ENCODE results near the gene PMM1.

PMM1 gene

DNA sequence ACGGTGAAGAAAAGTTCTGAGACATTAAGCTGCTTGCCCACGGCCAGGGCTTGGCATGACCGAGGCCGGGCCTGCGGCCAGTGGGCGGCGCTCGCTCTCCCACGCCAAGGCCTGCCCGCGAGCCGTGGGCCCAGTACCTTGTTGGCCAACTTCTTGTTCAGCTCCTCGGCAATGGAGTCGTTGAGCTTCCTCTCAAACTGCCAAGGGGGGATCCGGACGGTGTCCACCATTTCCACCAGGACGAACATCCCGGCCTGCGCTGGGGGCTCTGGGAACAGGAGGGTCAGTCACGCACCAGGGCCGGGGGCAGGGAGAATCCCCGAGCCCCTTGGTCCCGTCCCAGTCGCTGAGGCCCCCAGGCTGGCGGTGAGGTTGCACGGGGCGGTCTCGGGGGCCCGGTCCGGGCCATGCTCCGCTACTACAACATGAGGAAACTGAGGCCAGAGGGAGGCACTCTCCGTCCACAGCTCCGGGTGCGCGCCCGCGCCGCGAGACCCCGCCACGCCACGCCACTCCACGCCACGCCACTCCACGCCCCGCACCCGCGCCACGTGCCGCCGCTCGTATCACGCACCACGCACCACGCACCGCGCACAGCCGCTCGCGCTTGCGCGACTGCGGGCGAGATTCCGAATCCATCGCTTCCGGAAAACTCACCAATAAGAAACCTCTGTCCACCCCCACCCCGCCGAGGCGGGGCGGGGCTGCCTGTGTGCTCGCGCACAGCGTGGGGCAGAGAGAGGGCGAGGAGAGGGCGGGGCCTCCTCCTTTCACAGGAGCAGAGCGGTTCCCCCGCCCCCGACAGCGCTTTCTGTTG, 45.6 kb downstream of the PMM1 start, which contains the start of gene POLR3H:
TSS of gene POLR3H (minus strand) at position 617 of the 817 bp plus-strand sequence. CDS start at position 248, 369 bp downstream.
- Mint-ChIP-seq H3K9me3 (no peaks in the 10 kb centered on the region), H3K4me1 (ENCODE audit: low read depth) (peaks cover 22% of the 10 kb centered on the region), H3K4me3 (peak within 1 kb of the TSS; percentile 88), H3K27ac (peak within 1 kb of the TSS; percentile 80), H3K36me3 (ENCODE audit: low read depth) (peaks cover 2% of the 10 kb centered on the region), H3K27me3 (ENCODE audit: low read depth) (no peaks in the 10 kb centered on the region)

DNA sequence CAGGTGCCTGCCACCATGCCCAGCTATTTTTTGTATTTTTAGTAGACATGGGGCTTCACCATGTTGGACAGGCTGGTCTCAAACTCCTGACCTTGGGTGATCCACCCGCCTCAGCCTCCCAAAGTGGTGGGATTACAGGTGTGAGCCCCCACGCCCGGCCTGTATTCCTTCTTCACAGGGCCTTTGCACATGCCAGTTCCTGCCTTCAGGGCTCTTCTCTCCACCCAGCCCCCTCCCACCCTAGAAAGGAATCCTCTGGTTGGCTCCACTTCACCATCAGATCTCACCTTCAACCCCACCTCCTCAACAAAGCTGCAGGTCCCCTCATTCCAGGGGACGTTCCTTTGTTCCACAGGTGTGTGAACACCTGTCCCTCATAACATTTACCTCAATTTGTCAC, 47.4 kb downstream of the PMM1 start:
- Mint-ChIP-seq H3K27ac (no peak overlapping the region), H3K36me3 (ENCODE audit: low read depth) (peaks cover 2% of the 10 kb centered on the region), H3K9me3 (no peaks in the 10 kb centered on the region), H3K27me3 (ENCODE audit: low read depth) (no peaks in the 10 kb centered on the region), H3K4me1 (ENCODE audit: low read depth) (peaks cover 22% of the 10 kb centered on the region), H3K4me3 (peak overlapping the region; percentile 88)

- H3K27ac Mint-ChIP-seq: no peak overlapping the region
- H3K36me3 Mint-ChIP-seq (ENCODE audit: low read depth): peaks cover 2% of the 10 kb centered on the region
- peaks cover 22% of the 10 kb centered on the region for H3K4me1 Mint-ChIP-seq (ENCODE audit: low read depth)
- no peaks in the 10 kb centered on the region for H3K27me3 Mint-ChIP-seq (ENCODE audit: low read depth)
- H3K9me3 Mint-ChIP-seq: no peaks in the 10 kb centered on the region
- no peak overlapping the region for H3K4me3 Mint-ChIP-seq
Observed at GRCh38 chr22:41541484-41541883, 48.2 kb downstream of the PMM1 start.

DNA sequence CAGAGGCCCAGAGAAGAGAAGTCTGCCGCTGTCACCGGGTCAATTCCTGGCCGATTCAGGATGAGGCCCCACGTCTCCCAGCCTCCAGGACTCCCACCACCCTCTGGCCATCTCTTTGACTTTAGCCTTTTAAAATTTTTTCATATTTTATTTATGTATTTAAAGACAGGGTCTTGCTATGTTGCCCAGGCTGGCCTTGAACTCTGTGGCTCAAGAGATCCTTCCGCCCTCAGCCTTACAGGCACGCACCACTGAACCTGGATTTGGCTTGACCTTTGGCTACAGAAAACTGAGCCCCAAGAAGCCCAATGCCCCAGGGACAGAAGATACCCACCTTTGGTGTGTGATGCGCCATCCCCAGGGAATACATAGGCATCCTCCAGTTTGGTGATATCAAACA, 49.3 kb downstream of the PMM1 start:
- Mint-ChIP-seq H3K4me3 (no peak overlapping the region), H3K4me1 (ENCODE audit: low read depth) (peaks cover 22% of the 10 kb centered on the region), H3K9me3 (no peaks in the 10 kb centered on the region), H3K36me3 (ENCODE audit: low read depth) (peaks cover 2% of the 10 kb centered on the region), H3K27ac (no peak overlapping the region), H3K27me3 (ENCODE audit: low read depth) (no peaks in the 10 kb centered on the region)

- H3K36me3 Mint-ChIP-seq (ENCODE audit: low read depth): peaks cover 5% of the 10 kb centered on the region
- H3K4me3 Mint-ChIP-seq: no peak overlapping the region
- no peak overlapping the region for H3K27ac Mint-ChIP-seq
- H3K4me1 Mint-ChIP-seq (ENCODE audit: low read depth): peaks cover 21% of the 10 kb centered on the region
- H3K27me3 Mint-ChIP-seq (ENCODE audit: low read depth): no peaks in the 10 kb centered on the region
- H3K9me3 Mint-ChIP-seq: no peaks in the 10 kb centered on the region
Observed at GRCh38 chr22:41540006-41540315, 49.7 kb downstream of the PMM1 start.

- H3K4me3 Mint-ChIP-seq: no peak overlapping the region
- no peaks in the 10 kb centered on the region for H3K27me3 Mint-ChIP-seq (ENCODE audit: low read depth)
- H3K36me3 Mint-ChIP-seq (ENCODE audit: low read depth): peaks cover 5% of the 10 kb centered on the region
- H3K4me1 Mint-ChIP-seq (ENCODE audit: low read depth): peaks cover 15% of the 10 kb centered on the region
- no peaks in the 10 kb centered on the region for H3K9me3 Mint-ChIP-seq
- H3K27ac Mint-ChIP-seq: no peak overlapping the region
Observed at GRCh38 chr22:41539146-41540005, 50.3 kb downstream of the PMM1 start.

GRCh38 chr22:41538583-41538982, 51.1 kb downstream of the PMM1 start:
- no peaks in the 10 kb centered on the region for H3K9me3 Mint-ChIP-seq
- H3K4me1 Mint-ChIP-seq (ENCODE audit: low read depth): peaks cover 15% of the 10 kb centered on the region
- no peak overlapping the region for H3K27ac Mint-ChIP-seq
- no peak overlapping the region for H3K4me3 Mint-ChIP-seq
- no peaks in the 10 kb centered on the region for H3K27me3 Mint-ChIP-seq (ENCODE audit: low read depth)
- H3K36me3 Mint-ChIP-seq (ENCODE audit: low read depth): peaks cover 5% of the 10 kb centered on the region

DNA sequence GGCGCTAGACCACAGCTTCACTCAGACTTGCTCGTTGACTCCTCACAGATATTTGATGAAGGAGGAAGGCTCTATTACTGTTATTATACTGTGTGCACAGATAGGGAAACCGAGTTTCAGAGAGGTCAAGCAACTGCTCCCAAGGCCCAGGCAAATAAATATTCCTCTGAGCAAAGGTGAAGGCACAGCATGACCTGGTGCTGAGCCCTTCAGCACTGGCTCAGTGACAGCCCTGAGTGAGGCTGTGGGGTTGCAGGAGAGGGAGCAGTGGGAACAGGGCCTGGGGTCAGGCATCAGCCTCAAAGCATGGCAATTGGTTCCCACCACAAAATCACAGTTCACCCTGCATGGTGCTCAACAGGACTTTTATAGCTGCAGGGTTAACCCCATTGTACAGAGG, 52.4 kb downstream of the PMM1 start:
- H3K36me3 Mint-ChIP-seq (ENCODE audit: low read depth): peaks cover 5% of the 10 kb centered on the region
- H3K4me1 Mint-ChIP-seq (ENCODE audit: low read depth): peaks cover 6% of the 10 kb centered on the region
- no peaks in the 10 kb centered on the region for H3K9me3 Mint-ChIP-seq
- H3K27ac Mint-ChIP-seq: no peak overlapping the region
- no peak overlapping the region for H3K4me3 Mint-ChIP-seq
- H3K27me3 Mint-ChIP-seq (ENCODE audit: low read depth): no peaks in the 10 kb centered on the region

- Mint-ChIP-seq H3K4me1 (ENCODE audit: low read depth) (no peaks in the 10 kb centered on the region), H3K9me3 (no peaks in the 10 kb centered on the region), H3K27ac (no peak overlapping the region), H3K36me3 (ENCODE audit: low read depth) (peaks cover 8% of the 10 kb centered on the region), H3K4me3 (no peak overlapping the region), H3K27me3 (ENCODE audit: low read depth) (no peaks in the 10 kb centered on the region)
Observed at GRCh38 chr22:41535244-41535643, 54.4 kb downstream of the PMM1 start.

- H3K27me3 Mint-ChIP-seq (ENCODE audit: low read depth): no peaks in the 10 kb centered on the region
- no peak overlapping the region for H3K4me3 Mint-ChIP-seq
- peaks cover 8% of the 10 kb centered on the region for H3K36me3 Mint-ChIP-seq (ENCODE audit: low read depth)
Observed at GRCh38 chr22:41534219-41534618, 55.4 kb downstream of the PMM1 start.

GRCh38 chr22:41532908-41533825, 56.5 kb downstream of the PMM1 start:
- Mint-ChIP-seq H3K27ac (no peak overlapping the region), H3K27me3 (ENCODE audit: low read depth) (no peaks in the 10 kb centered on the region), H3K4me3 (no peak overlapping the region), H3K4me1 (ENCODE audit: low read depth) (peaks cover 1% of the 10 kb centered on the region), H3K36me3 (ENCODE audit: low read depth) (peaks cover 18% of the 10 kb centered on the region), H3K9me3 (no peaks in the 10 kb centered on the region)

More at GRCh38 chr22:41534219-41534618, 55.4 kb downstream of the PMM1 start:
- H3K27ac Mint-ChIP-seq: no peak overlapping the region
- no peaks in the 10 kb centered on the region for H3K4me1 Mint-ChIP-seq (ENCODE audit: low read depth)
- no peaks in the 10 kb centered on the region for H3K9me3 Mint-ChIP-seq

- H3K36me3 Mint-ChIP-seq (ENCODE audit: low read depth): peaks cover 18% of the 10 kb centered on the region
- H3K9me3 Mint-ChIP-seq: no peaks in the 10 kb centered on the region
- no peaks in the 10 kb centered on the region for H3K27me3 Mint-ChIP-seq (ENCODE audit: low read depth)
- no peak overlapping the region for H3K4me3 Mint-ChIP-seq
- no peak overlapping the region for H3K27ac Mint-ChIP-seq
- peaks cover 1% of the 10 kb centered on the region for H3K4me1 Mint-ChIP-seq (ENCODE audit: low read depth)
Observed at GRCh38 chr22:41531715-41532477, 57.7 kb downstream of the PMM1 start.

GRCh38 chr22:41530890-41531714, 58.5 kb downstream of the PMM1 start:
- Mint-ChIP-seq H3K4me1 (ENCODE audit: low read depth) (peaks cover 1% of the 10 kb centered on the region), H3K36me3 (ENCODE audit: low read depth) (peaks cover 21% of the 10 kb centered on the region), H3K4me3 (no peak overlapping the region), H3K27ac (no peak overlapping the region), H3K27me3 (ENCODE audit: low read depth) (no peaks in the 10 kb centered on the region), H3K9me3 (no peaks in the 10 kb centered on the region)

Measured in T-helper 1 cell treated with Interleukin-12 subunit alpha and Interleukin-12 subunit beta and Interleukin-4 antibody, amounts not matched to agents 30 μg/mL and 1 μg/mL, for 36 hours (primary cell).